Sigmoid colon (tissue), 7 donors: ENCODE data around the gene RASSF10. TPM values are rescaled to one million over a fixed set of nuclear protein-coding genes. Genes with fewer than 3 reads are reported as not detected.

Source experiments
- DNase-seq: peaks from one replicate; pipeline ENCODE4 v3.0.0-alpha.2; 2019
- H3K27ac ChIP-seq, 4 donors: fragments of 200-600 bp; sonication (generic); one replicate each; pipeline ENCODE4 v1.5.1; 2016 to 2019; ENCODE audit warnings: mild to moderate bottlenecking in 1 of 4
- H3K27me3 ChIP-seq, 3 donors: fragments of 200-600 bp; sonication (generic); one replicate each; pipeline ENCODE4 v1.5.1; 2019; ENCODE audit warnings: mild to moderate bottlenecking in 1 of 3
- H3K36me3 ChIP-seq, 4 donors: fragments of 200-600 bp; sonication (generic); one replicate each; pipeline ENCODE4 v1.5.1; 2016 to 2019
- H3K4me1 ChIP-seq, 4 donors: fragments of 200-600 bp; sonication (generic); one replicate each; pipeline ENCODE4 v1.5.1; 2017 to 2019
- H3K4me3 ChIP-seq, 4 donors: fragments of 200-600 bp; sonication (generic); one replicate each; pipeline ENCODE4 v1.5.1; 2017 to 2019; ENCODE audit warnings: mild to moderate bottlenecking in 2 of 4, moderate library complexity in 1 of 4
- H3K9me3 ChIP-seq, 4 donors: fragments of 200-600 bp in 3 of 4; sonication (generic) in 3 of 4; one replicate each; pipeline versions ENCODE4 v1.5.1 to v1.6.1; 2013 to 2019
- CTCF ChIP-seq, 4 experiments: fragments of 450-650 bp in 3 of 4; fragments of 200-600 bp in 1 of 4; IDR thresholded peaks; one replicate each; pipeline ENCODE4 v1.5.1; 2016 to 2019; ENCODE audit warnings: antibody characterized with exemption in 4 of 4, mild to moderate bottlenecking in 3 of 4, moderate library complexity in 2 of 4
- EP300 ChIP-seq, 4 donors: sonication (generic); formaldehyde crosslinking; IDR thresholded peaks; one replicate each; pipeline ENCODE4 v1.6.1; 2017; ENCODE audit warnings: antibody characterized with exemption in 4 of 4
- POLR2A ChIP-seq, 2 donors: fragments of 450-650 bp; IDR thresholded peaks; one replicate each; pipeline ENCODE4 v1.6.1; 2016; ENCODE audit warnings: antibody characterized with exemption in 2 of 2, mild to moderate bottlenecking in 2 of 2, moderate library complexity in 2 of 2
- POLR2AphosphoS5 ChIP-seq, 4 donors: sonication (generic); formaldehyde crosslinking; IDR thresholded peaks; one replicate each; pipeline ENCODE4 v1.6.1; 2017; ENCODE audit warnings: antibody characterized with exemption in 4 of 4
- WGBS, 2 donors: extraction: QIAGEN DNeasy Blood & Tissue Kit; methylation state at CpG; one replicate each; pipeline ENCODE4 v1.1.7; 2013; 5-methylcytosine and 5-hydroxymethylcytosine counted together
- intact Hi-C: fragments of 100-400 bp; cut with DNase I; formaldehyde crosslinking; loops from one replicate; pipeline ENCODE4 v1.15.1; 2023
- polyA plus RNA-seq, 3 donors: library from polyadenylated mRNA; stranded (reverse); fragments of 200-250 nt; gene quantifications; one replicate each; pipeline ENCODE4 v1.2.3, GENCODE V29; 2013
- total RNA-seq, 4 donors: library from RNA; depleted of rRNA; stranded (reverse); fragments of >200 nt; gene quantifications; one replicate each; pipeline ENCODE4 v1.1.0, GENCODE V29; 2016
- donor health status: healthy with polysubstance abuse.
- donor health status: Bipolar disorder and iron deficiency.
- donor health status: healthy.

RASSF10 gene
- total and polyA plus RNA-seq, 7 donors = under 0.01 to 0.60 (median 0.38) TPM; not detected in 3

- Histone ChIP-seq H3K36me3 (no peaks in the 10 kb centered on the region), H3K27ac (no peak overlapping the region), H3K4me1 (no peaks in the 10 kb centered on the region), H3K27me3 (no peaks in the 10 kb centered on the region), H3K9me3 (no peaks in the 10 kb centered on the region), H3K4me3 (no peak overlapping the region)
- TF ChIP-seq POLR2A (IDR thresholded peaks at IDR 0.05) (no peak), POLR2AphosphoS5 (IDR thresholded peaks at IDR 0.05) (no peak)
- intact Hi-C loops = loop anchor here (2.0 to 5.0 kb wide), 3 partner anchors 223 to 503 kb away; no protein-coding TSS in a partner anchor
- 86 to 94% methylated on average over 7 of the region's 7 CpGs for WGBS, 2 donors
- DNase-seq = no peak
These were observed 44.5 kb upstream of the RASSF10 start for GRCh38 chr11:12964650-12965049.

DNA sequence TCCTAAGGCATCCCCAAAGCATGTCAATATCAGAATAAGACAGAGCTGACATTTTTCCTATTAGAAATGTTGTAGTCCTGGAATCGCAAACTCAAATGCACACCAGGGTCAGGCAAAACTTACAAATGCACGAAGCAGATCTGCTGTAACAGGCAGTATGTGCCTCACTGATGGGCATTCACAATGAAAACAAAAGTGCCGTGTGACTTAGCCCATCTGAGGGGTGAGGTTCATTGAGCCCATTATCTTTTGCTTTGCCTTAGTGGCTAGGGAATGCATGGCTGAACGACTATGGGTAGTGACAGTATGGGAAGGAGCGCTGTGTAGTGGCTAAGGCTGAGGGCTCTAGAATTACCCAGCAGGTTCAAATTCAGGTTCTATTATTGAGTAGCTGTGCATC is 43.1 kb upstream of the RASSF10 start:
- Histone ChIP-seq H3K4me1 (no peaks in the 10 kb centered on the region), H3K27ac (no peak overlapping the region), H3K9me3 (no peaks in the 10 kb centered on the region), H3K36me3 (no peaks in the 10 kb centered on the region), H3K4me3 (no peak overlapping the region), H3K27me3 (no peaks in the 10 kb centered on the region)
- TF ChIP-seq POLR2A (IDR thresholded peaks at IDR 0.05) (no peak), CTCF (IDR thresholded peaks at IDR 0.05) (no peak), POLR2AphosphoS5 (IDR thresholded peaks at IDR 0.05) (no peak), EP300 (IDR thresholded peaks at IDR 0.05) (no peak)
- 86 to 90% methylated on average over 5 of the region's 5 CpGs for WGBS, 2 donors
- DNase-seq = no peak
- intact Hi-C loops = no loop called here

GRCh38 chr11:12968101-12968500 is 41.0 kb upstream of the RASSF10 start:
- intact Hi-C loops = no loop called here

GRCh38 chr11:12968826-12969225 is 40.3 kb upstream of the RASSF10 start:
- intact Hi-C loops = no loop called here
- peaks cover 0 to 7% (median 5%) of the 10 kb centered on the region in 4 donors for H3K4me1 ChIP-seq
- no peak for TF ChIP-seq POLR2AphosphoS5 (IDR thresholded peaks at IDR 0.05)
- no peak for TF ChIP-seq EP300 (IDR thresholded peaks at IDR 0.05)
- TF ChIP-seq POLR2A (IDR thresholded peaks at IDR 0.05) = no peak
- no peak for TF ChIP-seq CTCF (IDR thresholded peaks at IDR 0.05)
- no peak for DNase-seq
- WGBS, 2 donors = 91% methylated on average over 6 of the region's 6 CpGs
- no peaks in the 10 kb centered on the region for H3K9me3 ChIP-seq
- no peak overlapping the region for H3K4me3 ChIP-seq
- H3K27me3 ChIP-seq = no peaks in the 10 kb centered on the region
- no peaks in the 10 kb centered on the region for H3K36me3 ChIP-seq
- no peak overlapping the region for H3K27ac ChIP-seq

More at GRCh38 chr11:12968101-12968500, 41.0 kb upstream of the RASSF10 start:
- TF ChIP-seq POLR2AphosphoS5 (IDR thresholded peaks at IDR 0.05) = no peak
- TF ChIP-seq POLR2A (IDR thresholded peaks at IDR 0.05) = no peak
- no peak for TF ChIP-seq EP300 (IDR thresholded peaks at IDR 0.05)
- TF ChIP-seq CTCF (IDR thresholded peaks at IDR 0.05) = no peak
- no peak for DNase-seq
- H3K9me3 ChIP-seq = no peaks in the 10 kb centered on the region
- H3K27ac ChIP-seq = no peak overlapping the region
- H3K4me3 ChIP-seq = no peak overlapping the region
- 83 to 88% methylated on average over 1 of the region's 1 CpG for WGBS, 2 donors
- H3K36me3 ChIP-seq = no peaks in the 10 kb centered on the region
- H3K4me1 ChIP-seq = no peaks in the 10 kb centered on the region
- no peaks in the 10 kb centered on the region for H3K27me3 ChIP-seq

- WGBS, 2 donors = 75 to 85% methylated on average over 1 of the region's 1 CpG
- no peak for DNase-seq
- intact Hi-C loops = no loop called here
- H3K4me3 ChIP-seq = no peak overlapping the region
- no peak for TF ChIP-seq POLR2A (IDR thresholded peaks at IDR 0.05)
- TF ChIP-seq POLR2AphosphoS5 (IDR thresholded peaks at IDR 0.05) = no peak
- no peak for TF ChIP-seq EP300 (IDR thresholded peaks at IDR 0.05)
- no peak for TF ChIP-seq CTCF (IDR thresholded peaks at IDR 0.05)
- no peaks in the 10 kb centered on the region for H3K27me3 ChIP-seq
- H3K27ac ChIP-seq = no peak overlapping the region
- no peaks in the 10 kb centered on the region for H3K36me3 ChIP-seq
- no peaks in the 10 kb centered on the region for H3K9me3 ChIP-seq
- peaks cover 0 to 8% (median 7%) of the 10 kb centered on the region in 4 donors for H3K4me1 ChIP-seq
These were observed 37.2 kb upstream of the RASSF10 start for GRCh38 chr11:12971955-12972354.
